Natural killer cell (primary cell): ENCODE measurements around the gene VPS11. TPM values are rescaled to one million over a fixed set of nuclear protein-coding genes. Genes with fewer than 3 reads are reported as not detected.
"Not testable (repeated sequence)": the region's sequence is repeated elsewhere in the genome, so short reads cannot be mapped to it uniquely, and the experiment has no call there.

ENCODE experiments used
- ATAC-seq, 3 donors: fragments of 150-1000 bp in 2 of 3; fragments of 200-7000 bp in 1 of 3; cut with Tn5 transposase; 1 replicate in 1 of 3; 2 replicates in 2 of 3; pipeline ENCODE4 v1.10.0; 2021; ENCODE audit warnings: mild to moderate bottlenecking in 2 of 3, moderate library complexity in 2 of 3
- DNase-seq, 2 donors: peaks; one replicate each; pipeline versions ENCODE4 v3.0.0 to v3.0.0-alpha.2; 2013 to 2021; ENCODE audit warnings: mixed read lengths in 1 of 2
- H3K27ac ChIP-seq: one replicate; pipeline ENCODE4 v1.5.1; 2013; ENCODE audit warnings: mild to moderate bottlenecking, low read length
- H3K27me3 ChIP-seq: one replicate; pipeline ENCODE4 v1.6.1; 2013; ENCODE audit warnings: low read length; ENCODE audit not compliant: control insufficient read depth, insufficient read depth
- H3K36me3 ChIP-seq: one replicate; pipeline ENCODE4 v1.6.1; 2013; ENCODE audit warnings: low read length; ENCODE audit not compliant: control insufficient read depth, insufficient read depth
- H3K4me1 ChIP-seq: one replicate; pipeline ENCODE4 v1.6.1; 2013; ENCODE audit warnings: low read length; ENCODE audit not compliant: control insufficient read depth, insufficient read depth
- H3K4me3 ChIP-seq: one replicate; pipeline ENCODE4 v1.5.1; 2013; ENCODE audit warnings: low read length
- H3K9me3 ChIP-seq: one replicate; pipeline ENCODE4 v1.6.1; 2013; ENCODE audit warnings: low read length; ENCODE audit not compliant: control insufficient read depth, insufficient read depth
- H3K27ac Mint-ChIP-seq, 2 donors: one replicate each; pipeline ENCODE4 v1.8.0; 2022; ENCODE audit warnings: mild to moderate bottlenecking in 2 of 2, mixed read lengths in 2 of 2, moderate library complexity in 1 of 2
- H3K27me3 Mint-ChIP-seq, 2 donors: one replicate each; pipeline ENCODE4 v1.8.0; 2022; ENCODE audit warnings: low read depth in 2 of 2, mixed read lengths in 2 of 2
- H3K36me3 Mint-ChIP-seq: one replicate; pipeline ENCODE4 v1.8.0; 2022; ENCODE audit warnings: mixed read lengths
- H3K4me1 Mint-ChIP-seq, 2 donors: one replicate each; pipeline ENCODE4 v1.8.0; 2022; ENCODE audit warnings: mixed read lengths in 2 of 2
- H3K4me3 Mint-ChIP-seq: one replicate; pipeline ENCODE4 v1.8.0; 2022; ENCODE audit warnings: mild to moderate bottlenecking, moderate library complexity, mixed read lengths
- H3K9me3 Mint-ChIP-seq, 2 donors: one replicate each; pipeline ENCODE4 v1.8.0; 2022; ENCODE audit warnings: mixed read lengths in 2 of 2
- CTCF ChIP-seq: fragments of 200-600 bp; IDR thresholded peaks from one replicate; pipeline ENCODE4 v1.8.0; 2022; ENCODE audit warnings: antibody characterized with exemption
- WGBS: methylation state at CpG from one replicate; pipeline ENCODE4 v1.1.7; 2013; ENCODE audit warnings: missing lambda C conversion rate; ENCODE audit not compliant: insufficient coverage; 5-methylcytosine and 5-hydroxymethylcytosine counted together
- intact Hi-C: fragments of 100-400 bp; cut with micrococcal nuclease; formaldehyde crosslinking; loops from one replicate; pipeline ENCODE4 v1.14.2; 2022
- total RNA-seq, 4 donors: library from RNA; stranded (reverse); fragments of 120-200 nt in 1 of 4; gene quantifications; one replicate each; pipeline versions ENCODE4 v1.2.3 to v1.2.4, GENCODE V29; 2013 to 2022

Gene VPS11
- total RNA-seq, 3 donors from 2014 or later (not counting 1 experiment from before 2014, with no cell fraction given) = 91.4 to 101 (median 91.7) TPM

DNA sequence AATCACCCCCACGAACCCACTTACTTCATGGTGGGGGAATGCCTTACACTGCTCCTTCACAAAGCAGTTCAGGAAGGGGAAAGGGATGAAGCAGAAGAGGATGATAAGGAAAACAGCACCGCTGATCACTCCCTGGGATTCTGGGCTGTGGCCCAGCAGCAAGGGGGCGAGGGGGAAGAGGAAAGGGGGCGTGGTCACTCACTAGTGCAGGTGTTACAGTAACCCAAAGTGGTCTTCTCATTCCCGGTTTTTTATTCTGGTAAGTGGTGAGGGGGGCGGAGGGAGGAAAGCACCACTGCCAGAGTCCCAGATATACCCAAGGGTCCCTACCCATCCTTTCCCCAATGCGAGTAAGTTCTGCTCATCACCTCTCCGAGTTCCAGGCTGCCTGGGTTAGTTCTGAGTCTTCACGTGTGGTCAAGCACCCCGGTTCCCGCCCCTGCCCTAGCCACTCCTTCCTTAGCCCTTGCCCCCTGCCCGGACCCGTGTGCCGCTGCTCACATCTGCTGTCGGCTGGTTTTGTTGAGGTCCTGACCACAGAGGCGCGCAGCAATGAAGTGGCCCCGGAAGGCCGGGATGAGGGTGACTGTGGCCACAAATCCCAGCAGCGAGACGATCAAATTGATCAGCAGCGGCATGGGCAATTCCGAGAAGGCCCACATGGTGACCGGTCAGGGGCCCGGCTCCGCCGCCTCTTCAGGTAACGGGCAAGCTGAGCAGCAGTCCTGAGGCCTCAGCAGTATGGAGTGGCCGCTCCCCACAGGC is 33.6 kb downstream of the VPS11 start:
- Histone ChIP-seq H3K27me3 (no peaks in the 10 kb centered on the region), H3K9me3 (no peaks in the 10 kb centered on the region), H3K36me3 (peaks cover 17% of the 10 kb centered on the region), H3K4me3 (peak overlapping the region; percentile 69), H3K27ac (peak overlapping the region; percentile 77), H3K4me1 (peaks cover 27% of the 10 kb centered on the region)
- Mint-ChIP-seq H3K4me1 (peaks cover 27 to 31% of the 10 kb centered on the region in 2 donors), H3K9me3 (no peaks in the 10 kb centered on the region), H3K36me3 (peaks cover 7% of the 10 kb centered on the region), H3K4me3 (peak overlapping the region; percentile 96), H3K27me3 (no peaks in the 10 kb centered on the region), H3K27ac (peak overlapping the region; percentile 94 to 98)
- ATAC-seq = peak; percentile 7 to 27 (median 22)
- intact Hi-C loops = loop anchor here (1.0 to 5.0 kb wide), 3 partner anchors 16 to 84 kb away; partner anchors contain the start of genes HMBS, RPS25, TRAPPC4 and VPS11
- WGBS = under 1% methylated on average over 26 of the region's 29 CpGs
- no peak for DNase-seq
- no peak for TF ChIP-seq CTCF

- TF ChIP-seq CTCF = no peak
- peaks cover 34% of the 10 kb centered on the region for H3K4me1 ChIP-seq
- H3K27ac ChIP-seq = peak within 1 kb of the TSS; percentile 77
- peak within 1 kb of the TSS; percentile 69 for H3K4me3 ChIP-seq
- Mint-ChIP-seq H3K9me3 (no peaks in the 10 kb centered on the region), H3K27me3 (no peaks in the 10 kb centered on the region), H3K36me3 (peaks cover 1% of the 10 kb centered on the region), H3K27ac (peak within 1 kb of the TSS; percentile 94 to 98), H3K4me3 (peak within 1 kb of the TSS; percentile 96), H3K4me1 (peaks cover 29 to 38% of the 10 kb centered on the region in 2 donors)
- H3K9me3 ChIP-seq = no peaks in the 10 kb centered on the region
- peak; percentile 88 to 94 (median 90) for ATAC-seq
- under 1% methylated on average over 32 of the region's 32 CpGs for WGBS
- intact Hi-C loops = loop anchor here (1.0 to 5.0 kb wide), 5 partner anchors 8 to 85 kb away; partner anchors contain the start of genes HINFP, HMBS, RPS25 and TRAPPC4
- no peaks in the 10 kb centered on the region for H3K27me3 ChIP-seq
- peaks cover 14% of the 10 kb centered on the region for H3K36me3 ChIP-seq
- peak; percentile 78 to 92 for DNase-seq
Measured at GRCh38 chr11:119101759-119102423, 34.3 kb downstream of the VPS11 start, which contains the start of gene DPAGT1. Gene DPAGT1 (minus strand): TSS chr11:119101853. CDS start chr11:119101655, 198 bp downstream.

GRCh38 chr11:119103161-119103664 is 35.6 kb downstream of the VPS11 start:
- ATAC-seq, H3K27me3 ChIP-seq, H3K9me3 Mint-ChIP-seq, H3K4me3 ChIP-seq, H3K27ac ChIP-seq, H3K36me3 Mint-ChIP-seq, H3K27me3 Mint-ChIP-seq, H3K36me3 ChIP-seq, H3K9me3 ChIP-seq, DNase-seq: not testable (repeated sequence)
- Mint-ChIP-seq H3K27ac (peak overlapping the region in 1 of 2 donors; percentile 94), H3K4me1 (peaks cover 30 to 42% of the 10 kb centered on the region in 2 donors), H3K4me3 (peak overlapping the region; percentile 28)
- intact Hi-C loops = loop anchor here (5.0 kb wide), 1 partner anchor 86 kb away; the partner anchor contains the start of genes RPS25 and TRAPPC4
- peaks cover 40% of the 10 kb centered on the region for H3K4me1 ChIP-seq
- WGBS = 96% methylated on average over 18 of the region's 18 CpGs

DNA sequence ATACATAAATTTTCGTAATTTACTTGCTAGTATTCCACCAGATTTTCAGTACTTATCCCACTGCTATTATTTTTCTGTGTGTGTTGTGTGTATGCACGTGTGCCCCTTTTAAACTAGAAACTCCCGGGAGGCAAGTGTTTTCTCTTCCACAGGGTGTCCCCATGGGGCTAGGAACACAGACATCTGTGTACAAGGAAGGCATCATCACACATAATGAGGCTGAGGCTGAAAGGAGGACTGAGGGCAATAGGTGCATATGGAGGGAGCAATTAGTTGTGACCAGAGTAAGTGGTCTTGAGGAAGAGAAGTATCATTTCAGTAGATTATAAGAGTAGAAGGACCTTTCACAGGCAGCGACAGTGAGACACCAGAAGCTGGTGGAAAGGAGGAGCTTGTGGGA is 36.2 kb downstream of the VPS11 start:
- H3K27ac ChIP-seq = no peak overlapping the region
- Mint-ChIP-seq H3K27ac (peak overlapping the region in 1 of 2 donors; percentile 70), H3K9me3 (no peaks in the 10 kb centered on the region), H3K4me3 (peak overlapping the region; percentile 15), H3K4me1 (peaks cover 36 to 48% of the 10 kb centered on the region in 2 donors), H3K27me3 (no peaks in the 10 kb centered on the region), H3K36me3 (no peaks in the 10 kb centered on the region)
- H3K36me3 ChIP-seq = no peaks in the 10 kb centered on the region
- peaks cover 46% of the 10 kb centered on the region for H3K4me1 ChIP-seq
- no peak for TF ChIP-seq CTCF
- no peaks in the 10 kb centered on the region for H3K27me3 ChIP-seq
- WGBS = 63% methylated on average over 3 of the region's 4 CpGs
- H3K4me3 ChIP-seq = no peak overlapping the region
- DNase-seq (no peak), ATAC-seq (no peak)
- no peaks in the 10 kb centered on the region for H3K9me3 ChIP-seq
- intact Hi-C loops = loop anchor here (5.0 kb wide), 1 partner anchor 86 kb away; the partner anchor contains the start of genes RPS25 and TRAPPC4
